AG04450 (cell line): Measurements from ENCODE around the gene RND2. TPM values are rescaled to one million over a fixed set of nuclear protein-coding genes. Genes with fewer than 3 reads are reported as not detected.

ENCODE experiments used
- CTCF ChIA-PET: fragments of 300-600, 350-600 bp; formaldehyde crosslinking; extraction: SDS; loops from one replicate; lab custom pipeline; 2022; ENCODE audit warnings: antibody characterized with exemption, inconsistent platforms; lab: Charles Lee
- POLR2A ChIA-PET: fragments of 350-600 bp; formaldehyde crosslinking; extraction: SDS; loops from one replicate; lab custom pipeline; 2021; ENCODE audit warnings: antibody characterized with exemption, inconsistent platforms; lab: Yijun Ruan, JAX
- DNase-seq: peaks from one replicate; pipeline ENCODE4 v3.0.0-alpha.2; 2011; ENCODE audit warnings: low read depth, low spot score
- H3K27ac ChIP-seq: one replicate; pipeline ENCODE4 v1.5.1; 2012; ENCODE audit warnings: low read depth, low read length, control low read depth
- H3K27me3 ChIP-seq: one replicate; pipeline ENCODE4 v1.6.0; 2012; ENCODE audit warnings: low read length; ENCODE audit not compliant: control insufficient read depth, insufficient read depth
- H3K4me3 ChIP-seq: 2 replicates; pipeline ENCODE4 v1.5.1; 2011; ENCODE audit warnings: mild to moderate bottlenecking, low read depth, low read length, control low read depth
- H3K9me3 ChIP-seq: 2 replicates; pipeline ENCODE4 v1.5.1; 2012; ENCODE audit warnings: low read length; ENCODE audit not compliant: control insufficient read depth, insufficient read depth
- CTCF ChIP-seq: IDR thresholded peaks from 2 replicates; pipeline ENCODE4 v1.5.1; 2011; ENCODE audit warnings: low read depth, low read length, control low read depth, inconsistent platforms
- polyA plus RNA-seq: library from polyadenylated mRNA; depleted of rRNA; stranded (reverse); fragments of >200 nt; gene quantifications from 2 replicates; pipeline ENCODE4 v1.2.3, GENCODE V29; 2011

The RND2 gene
- polyA plus RNA-seq, 1 experiment = 1.7 TPM

GRCh38 chr17:43014020-43014648 lies 10.9 kb upstream of the RND2 start:
- CTCF ChIA-PET = interaction anchor here (0.8 to 1.7 kb wide), 2 partner anchors 16 to 189 kb away, joined by 3 to 5 read pairs; partner anchors contain the start of gene RPL27
- POLR2A ChIA-PET = interaction anchor here (0.6 to 2.6 kb wide), 2 partner anchors 16 to 52 kb away, joined by 5 to 10 read pairs; partner anchors contain the start of gene RPL27
- Histone ChIP-seq H3K27me3 (no peaks in the 10 kb centered on the region), H3K27ac (no peak overlapping the region), H3K4me3 (no peak overlapping the region), H3K9me3 (no peaks in the 10 kb centered on the region)
- no peak for DNase-seq
- no peak for TF ChIP-seq CTCF

GRCh38 chr17:43014649-43015542 lies 10.1 kb upstream of the RND2 start:
- no peaks in the 10 kb centered on the region for H3K27me3 ChIP-seq
- ChIA-PET CTCF (interaction anchor here (0.8 to 1.7 kb wide), 2 partner anchors 17 to 190 kb away, joined by 3 to 5 read pairs; partner anchors contain the start of gene RPL27), POLR2A (interaction anchor here (0.6 to 1.0 kb wide), 3 partner anchors 17 to 301 kb away, joined by 3 to 4 read pairs (median 3); partner anchors contain the start of gene RPL27)
- H3K4me3 ChIP-seq = no peak overlapping the region
- TF ChIP-seq CTCF = no peak
- DNase-seq = no peak
- no peaks in the 10 kb centered on the region for H3K9me3 ChIP-seq
- H3K27ac ChIP-seq = no peak overlapping the region

- DNase-seq = no peak
- TF ChIP-seq CTCF = no peak
- CTCF ChIA-PET = interaction anchor here (1.7 kb wide), 1 partner anchor 18 kb away, joined by 5 read pairs; the partner anchor contains the start of gene RPL27
- Histone ChIP-seq H3K9me3 (no peaks in the 10 kb centered on the region), H3K27ac (no peak overlapping the region), H3K4me3 (no peak overlapping the region), H3K27me3 (no peaks in the 10 kb centered on the region)
- POLR2A ChIA-PET = interaction anchor here (0.6 to 1.0 kb wide), 4 partner anchors 11 to 300 kb away, joined by 3 to 6 read pairs (median 4); partner anchors contain the start of gene RPL27
These were observed 9.5 kb upstream of the RND2 start for GRCh38 chr17:43015579-43015978.

GRCh38 chr17:43016216-43016615 lies 8.8 kb upstream of the RND2 start:
- ChIA-PET CTCF (no interaction called here), POLR2A (no interaction called here)
- Histone ChIP-seq H3K9me3 (no peaks in the 10 kb centered on the region), H3K27me3 (no peaks in the 10 kb centered on the region), H3K27ac (no peak overlapping the region), H3K4me3 (no peak overlapping the region)
- no peak for DNase-seq
- TF ChIP-seq CTCF = no peak
